Natural killer cell treated with Interleukin-12 subunit alpha and Interleukin-12 subunit beta and Interleukin-15 and Interleukin-18, amount 100 ng/mL, for 72 hours (primary cell): ENCODE data around the gene TNFSF13B. TPM values are rescaled to one million over a fixed set of nuclear protein-coding genes. Genes with fewer than 3 reads are reported as not detected.
A peak's percentile ranks its signal among the peaks of the same experiment; 100 is the strongest.

Source experiments
- ATAC-seq, 2 donors: fragments of 150-1000 bp; cut with Tn5 transposase in 1 of 2; sonication (Bioruptor Pico), chemical (Tn5 transposase) in 1 of 2; 2 replicates each; pipeline ENCODE4 v1.10.0; 2021
- DNase-seq: peaks from one replicate; pipeline ENCODE4 v3.0.0; 2022; ENCODE audit warnings: low spot score
- H3K27ac Mint-ChIP-seq, 2 donors: 1 replicate in 1 of 2; 2 replicates in 1 of 2; pipeline ENCODE4 v1.8.0; 2022; ENCODE audit warnings: mixed read lengths in 2 of 2, mild to moderate bottlenecking in 1 of 2, moderate library complexity in 1 of 2
- H3K27me3 Mint-ChIP-seq, 2 donors: 1 replicate in 1 of 2; 2 replicates in 1 of 2; pipeline ENCODE4 v1.8.0; 2022; ENCODE audit warnings: mixed read lengths in 2 of 2
- H3K36me3 Mint-ChIP-seq: one replicate; pipeline ENCODE4 v1.8.0; 2022; ENCODE audit warnings: mixed read lengths
- H3K4me1 Mint-ChIP-seq, 2 donors: 1 replicate in 1 of 2; 2 replicates in 1 of 2; pipeline ENCODE4 v1.8.0; 2022; ENCODE audit warnings: low read depth in 2 of 2, mixed read lengths in 2 of 2, mild to moderate bottlenecking in 1 of 2
- H3K4me3 Mint-ChIP-seq: one replicate; pipeline ENCODE4 v1.8.0; 2022; ENCODE audit warnings: mixed read lengths
- H3K9me3 Mint-ChIP-seq: 2 replicates; pipeline ENCODE4 v1.8.0; 2022; ENCODE audit warnings: mixed read lengths
- total RNA-seq, 2 donors: library from RNA; stranded (reverse); gene quantifications; one replicate each; pipeline ENCODE4 v1.2.3, GENCODE V29; 2022

TNFSF13B gene
- total RNA-seq, 2 donors from 2014 or later, result 3.0 to 4.0 TPM

- Mint-ChIP-seq H3K4me3 (no peak overlapping the region), H3K36me3 (no peaks in the 10 kb centered on the region), H3K9me3 (no peaks in the 10 kb centered on the region), H3K27me3 (no peaks in the 10 kb centered on the region), H3K27ac (peak overlapping the region in 1 of 2 donors; percentile 91), H3K4me1 (peaks cover 42 to 55% of the 10 kb centered on the region in 2 donors)
- no peak for DNase-seq
- ATAC-seq, result no peak
Observed at GRCh38 chr13:108268466-108269112, 929 bp upstream of the TNFSF13B start.

- Mint-ChIP-seq H3K27me3 (no peaks in the 10 kb centered on the region), H3K4me3 (peak overlapping the region; percentile 85), H3K36me3 (no peaks in the 10 kb centered on the region), H3K9me3 (no peaks in the 10 kb centered on the region), H3K27ac (peak overlapping the region; percentile 73 to 91), H3K4me1 (peaks cover 42 to 51% of the 10 kb centered on the region in 2 donors)
- ATAC-seq (peak; percentile 4 to 25), DNase-seq (no peak)
Observed at GRCh38 chr13:108270442-108270841, 924 bp downstream of the TNFSF13B start.

GRCh38 chr13:108272333-108272732, 2.8 kb downstream of the TNFSF13B start:
- no peak overlapping the region for H3K27ac Mint-ChIP-seq
- H3K36me3 Mint-ChIP-seq, result no peaks in the 10 kb centered on the region
- no peaks in the 10 kb centered on the region for H3K27me3 Mint-ChIP-seq
- no peak for ATAC-seq
- DNase-seq, result no peak
- peaks cover 29 to 34% of the 10 kb centered on the region in 2 donors for H3K4me1 Mint-ChIP-seq
- no peak overlapping the region for H3K4me3 Mint-ChIP-seq
- H3K9me3 Mint-ChIP-seq, result no peaks in the 10 kb centered on the region

DNA sequence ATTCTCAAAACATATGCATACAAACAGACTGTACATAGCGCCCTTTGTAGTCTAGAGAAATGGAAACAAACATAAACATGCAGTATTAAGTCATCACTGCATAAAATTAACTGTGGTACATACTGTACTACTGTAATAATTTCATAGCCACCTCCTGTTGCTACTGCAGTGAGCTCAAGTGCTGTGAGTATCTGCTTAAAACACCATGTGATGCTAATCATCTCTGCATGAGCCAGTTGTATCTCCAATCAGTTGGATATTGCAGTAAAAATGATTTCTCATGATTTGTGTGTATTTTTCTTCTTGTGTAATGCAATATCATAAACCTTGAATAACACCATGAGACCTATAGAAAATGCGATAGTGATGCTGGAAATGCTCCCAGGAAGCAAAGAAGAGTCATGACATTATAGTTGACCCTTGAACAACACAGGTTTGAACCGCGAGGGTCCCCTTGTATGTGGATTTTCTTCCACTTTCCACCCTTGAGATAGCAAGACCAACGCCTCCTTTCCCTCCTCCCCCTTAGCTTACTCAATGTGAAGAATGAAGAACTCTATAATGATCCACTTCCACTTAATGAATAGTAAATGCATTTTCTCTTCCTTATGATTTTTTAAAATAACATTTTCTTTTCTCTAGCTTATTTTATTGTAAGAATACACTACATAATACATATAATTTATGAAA, 4.1 kb downstream of the TNFSF13B start:
- Mint-ChIP-seq H3K4me1 (peaks cover 25 to 26% of the 10 kb centered on the region in 2 donors), H3K27ac (no peak overlapping the region), H3K4me3 (no peak overlapping the region), H3K9me3 (no peaks in the 10 kb centered on the region), H3K27me3 (no peaks in the 10 kb centered on the region), H3K36me3 (no peaks in the 10 kb centered on the region)
- DNase-seq, result no peak
- ATAC-seq, result no peak

DNA sequence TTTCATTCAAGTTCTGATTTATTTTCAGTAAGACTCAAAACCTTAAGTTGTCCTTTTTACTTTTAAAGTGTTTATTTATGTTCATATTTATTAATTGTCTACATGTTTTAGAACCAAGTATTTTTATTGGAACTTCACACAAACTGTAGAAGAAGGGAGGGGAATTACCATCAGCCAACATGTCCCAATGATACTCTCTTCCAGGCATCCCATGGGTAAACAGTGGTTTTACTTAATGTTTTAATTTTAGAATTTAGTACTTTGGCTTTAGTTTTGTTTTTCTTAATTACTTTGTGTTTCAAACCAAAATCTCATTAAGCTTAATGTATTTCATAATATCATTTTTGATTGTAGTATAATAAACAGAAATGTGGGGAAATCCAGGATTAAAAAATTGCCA, 5.2 kb downstream of the TNFSF13B start:
- DNase-seq (no peak), ATAC-seq (no peak)

GRCh38 chr13:108276060-108276459, 6.5 kb downstream of the TNFSF13B start:
- Mint-ChIP-seq H3K27me3 (no peaks in the 10 kb centered on the region), H3K36me3 (no peaks in the 10 kb centered on the region), H3K4me3 (no peak overlapping the region), H3K9me3 (no peaks in the 10 kb centered on the region), H3K27ac (no peak overlapping the region), H3K4me1 (peaks cover 3 to 6% of the 10 kb centered on the region in 2 donors)
- DNase-seq, result no peak
- ATAC-seq, result no peak

More for the DNA sequence above, 5.2 kb downstream of the TNFSF13B start:
- Mint-ChIP-seq H3K4me1 (peaks cover 16 to 19% of the 10 kb centered on the region in 2 donors), H3K27ac (no peak overlapping the region), H3K27me3 (no peaks in the 10 kb centered on the region), H3K36me3 (no peaks in the 10 kb centered on the region), H3K4me3 (no peak overlapping the region), H3K9me3 (no peaks in the 10 kb centered on the region)

GRCh38 chr13:108278466-108278865, 8.9 kb downstream of the TNFSF13B start:
- no peak for DNase-seq
- Mint-ChIP-seq H3K4me3 (no peak overlapping the region), H3K27me3 (no peaks in the 10 kb centered on the region), H3K27ac (no peak overlapping the region), H3K4me1 (no peaks in the 10 kb centered on the region), H3K9me3 (no peaks in the 10 kb centered on the region), H3K36me3 (no peaks in the 10 kb centered on the region)
- no peak for ATAC-seq

DNA sequence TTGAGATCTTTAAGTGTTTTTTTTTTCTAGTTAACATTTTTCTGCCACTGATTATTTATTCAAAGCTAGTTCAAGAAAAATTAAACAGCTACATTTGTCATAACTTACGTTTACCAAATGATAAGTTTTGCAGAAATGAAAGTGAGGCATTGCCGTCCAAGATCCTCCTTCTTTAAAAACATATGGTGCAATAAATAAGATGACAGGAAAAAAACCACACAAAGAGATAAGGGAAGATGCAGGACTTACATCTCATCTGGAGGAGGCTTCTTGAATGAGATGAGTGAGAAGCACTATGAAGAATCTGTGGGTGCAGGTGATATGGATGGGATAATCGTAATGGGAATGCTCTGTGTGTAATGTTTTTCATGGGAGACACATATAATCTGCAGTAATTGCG, 12.4 kb downstream of the TNFSF13B start:
- H3K36me3 Mint-ChIP-seq, result no peaks in the 10 kb centered on the region
- H3K27ac Mint-ChIP-seq, result no peak overlapping the region
- no peaks in the 10 kb centered on the region for H3K27me3 Mint-ChIP-seq
- DNase-seq, result no peak
- no peak for ATAC-seq
- no peaks in the 10 kb centered on the region for H3K9me3 Mint-ChIP-seq
- no peaks in the 10 kb centered on the region for H3K4me1 Mint-ChIP-seq
- H3K4me3 Mint-ChIP-seq, result no peak overlapping the region

GRCh38 chr13:108283110-108283509, 13.6 kb downstream of the TNFSF13B start:
- ATAC-seq, result no peak
- Mint-ChIP-seq H3K36me3 (no peaks in the 10 kb centered on the region), H3K4me1 (no peaks in the 10 kb centered on the region), H3K4me3 (no peak overlapping the region), H3K27me3 (no peaks in the 10 kb centered on the region), H3K9me3 (no peaks in the 10 kb centered on the region), H3K27ac (no peak overlapping the region)
- no peak for DNase-seq

DNA sequence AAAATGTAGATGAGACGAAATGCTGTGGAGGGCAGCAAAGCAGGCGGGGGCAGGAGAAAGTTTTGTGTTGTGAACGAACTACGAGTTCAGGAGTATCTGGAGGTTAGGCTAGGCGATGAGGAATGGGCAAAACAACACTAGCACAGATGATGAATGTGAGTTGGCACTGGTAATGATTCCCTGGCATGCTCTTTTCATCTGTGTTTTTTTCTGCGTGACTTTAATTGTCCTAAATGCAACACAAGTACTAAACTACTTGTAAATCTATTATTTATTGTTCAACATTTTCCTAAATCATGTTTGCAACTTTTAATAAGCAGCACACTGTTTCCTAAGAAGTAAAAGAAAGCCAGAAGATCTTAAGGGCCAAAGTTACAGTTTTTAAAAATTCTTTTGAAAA, 19.2 kb downstream of the TNFSF13B start:
- Mint-ChIP-seq H3K4me1 (peaks cover 0 to 4% of the 10 kb centered on the region in 2 donors), H3K27ac (no peak overlapping the region), H3K27me3 (no peaks in the 10 kb centered on the region), H3K36me3 (no peaks in the 10 kb centered on the region), H3K9me3 (no peaks in the 10 kb centered on the region), H3K4me3 (no peak overlapping the region)
- DNase-seq, result no peak
- no peak for ATAC-seq

GRCh38 chr13:108289819-108290218, 20.3 kb downstream of the TNFSF13B start:
- H3K36me3 Mint-ChIP-seq, result no peaks in the 10 kb centered on the region
- peaks cover 0 to 4% of the 10 kb centered on the region in 2 donors for H3K4me1 Mint-ChIP-seq
- no peak overlapping the region for H3K27ac Mint-ChIP-seq
- H3K9me3 Mint-ChIP-seq, result no peaks in the 10 kb centered on the region
- no peak overlapping the region for H3K4me3 Mint-ChIP-seq
- H3K27me3 Mint-ChIP-seq, result no peaks in the 10 kb centered on the region
- no peak for DNase-seq
- ATAC-seq, result no peak

DNA sequence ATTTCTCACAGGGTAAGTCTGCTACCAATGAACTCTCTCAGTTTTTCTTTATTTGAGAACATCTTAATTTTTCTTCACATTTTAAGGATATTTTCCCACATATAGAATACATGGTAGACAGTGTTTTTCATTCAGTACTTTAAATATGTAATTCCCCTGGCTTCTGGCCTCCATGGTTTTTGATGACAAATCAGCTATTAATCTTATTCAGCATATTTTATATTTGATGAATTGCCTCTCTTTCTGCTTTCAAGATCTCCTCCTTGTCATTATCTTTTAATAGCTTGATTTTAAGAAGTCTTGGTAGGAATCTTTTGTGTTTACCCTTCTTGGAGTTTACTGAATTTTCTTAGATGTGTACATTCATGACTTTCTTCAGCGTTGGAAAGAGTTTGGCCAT, 27.6 kb downstream of the TNFSF13B start:
- ATAC-seq, result no peak
- peaks cover 11% of the 10 kb centered on the region for H3K36me3 Mint-ChIP-seq
- no peak overlapping the region for H3K4me3 Mint-ChIP-seq
- no peaks in the 10 kb centered on the region for H3K9me3 Mint-ChIP-seq
- H3K27ac Mint-ChIP-seq, result no peak overlapping the region
- DNase-seq, result no peak
- peaks cover 0 to 3% of the 10 kb centered on the region in 2 donors for H3K4me1 Mint-ChIP-seq
- H3K27me3 Mint-ChIP-seq, result no peaks in the 10 kb centered on the region

DNA sequence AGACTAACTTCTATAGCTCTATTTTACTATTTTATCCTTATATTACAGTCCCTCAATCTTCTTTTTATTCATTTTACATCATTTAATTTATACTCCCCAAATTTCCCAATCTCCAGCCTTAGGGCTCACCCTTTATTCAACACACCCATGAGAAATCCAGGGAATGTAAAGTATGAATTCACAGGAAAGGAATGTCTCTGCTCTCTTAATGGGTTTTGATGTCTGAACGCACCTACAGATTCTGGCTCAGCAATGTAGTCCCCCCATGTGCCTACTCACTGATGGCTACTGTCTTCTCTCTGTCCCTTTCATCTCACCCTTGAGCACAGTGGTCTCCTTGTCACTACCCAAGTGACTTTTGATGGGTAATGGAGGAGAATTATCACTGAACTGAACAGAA, 32.8 kb downstream of the TNFSF13B start:
- ATAC-seq, result no peak
- H3K4me3 Mint-ChIP-seq, result no peak overlapping the region
- no peaks in the 10 kb centered on the region for H3K27me3 Mint-ChIP-seq
- no peak overlapping the region for H3K27ac Mint-ChIP-seq
- H3K4me1 Mint-ChIP-seq, result peaks cover 0 to 3% of the 10 kb centered on the region in 2 donors
- DNase-seq, result no peak
- H3K36me3 Mint-ChIP-seq, result peaks cover 6% of the 10 kb centered on the region
- no peaks in the 10 kb centered on the region for H3K9me3 Mint-ChIP-seq

- no peak for DNase-seq
- Mint-ChIP-seq H3K4me1 (peaks cover 0 to 3% of the 10 kb centered on the region in 2 donors), H3K27me3 (no peaks in the 10 kb centered on the region), H3K36me3 (peaks cover 4% of the 10 kb centered on the region), H3K4me3 (no peak overlapping the region), H3K27ac (no peak overlapping the region), H3K9me3 (peaks cover 4% of the 10 kb centered on the region)
- no peak for ATAC-seq
Observed at GRCh38 chr13:108304170-108305016, 34.9 kb downstream of the TNFSF13B start.
